ENCODE measurements around the gene FCRLB. TPM values are rescaled to one million over a fixed set of nuclear protein-coding genes. Genes with fewer than 3 reads are reported as not detected.

FCRLB gene
- total and polyA plus RNA-seq, 9 of the 15 experiments (the other 6 are each of a cell fraction or from before 2014, with no cell fraction given), result 0.20 to 4.6 (median 1.3) TPM

GRCh38 chr1:161726473-161727255, 5.3 kb downstream of the FCRLB start (continued):
- TF ChIP-seq FOXO4 (CRISPR knock-in tag; IDR thresholded peaks at IDR 0.05) (peak; percentile 27; the same call in 1 of the 2 replicates), CTCF (IDR thresholded peaks at IDR 0.05 in 2 of 3, conservative IDR thresholded peaks at IDR 0.05 in 1 of 3; ENCODE audit: insufficient read depth in 2 of 3, low read depth in 1 of 3, low read length in 3 of 3) (peak in 2 of 3 experiments; percentile 6 to 7; a peak in 1 of 6 replicates), SNIP1 (IDR thresholded peaks at IDR 0.05; ENCODE audit: low read depth) (no peak), ZNF197 (CRISPR knock-in tag; IDR thresholded peaks at IDR 0.05; ENCODE audit: low read depth) (no peak), EGR1 (conservative IDR thresholded peaks at IDR 0.05) (0 out of 2 replicates have a peak, but pooled peaks have one; percentile 49), NELFE (IDR thresholded peaks at IDR 0.05; ENCODE audit: insufficient read depth, insufficient read length) (no peak), TARDBP (IDR thresholded peaks at IDR 0.05) (no peak), IRF2 (CRISPR knock-in tag; IDR thresholded peaks at IDR 0.05) (no peak), ZBTB34 (CRISPR knock-in tag; IDR thresholded peaks at IDR 0.05) (no peak), KDM2B (CRISPR knock-in tag; IDR thresholded peaks at IDR 0.05) (peak; percentile 42; the same call in 1 of the 2 replicates), ERF (CRISPR knock-in tag; IDR thresholded peaks at IDR 0.05) (peak; percentile 92), ZFP91 (CRISPR knock-in tag; IDR thresholded peaks at IDR 0.05) (peak; percentile 72), ZNF644 (tag; IDR thresholded peaks at IDR 0.05; ENCODE audit: low read depth) (no peak), BRD4 (IDR thresholded peaks at IDR 0.05) (no peak), FOXK1 (CRISPR knock-in tag; IDR thresholded peaks at IDR 0.05; ENCODE audit: borderline replicate concordance) (no peak), NR2F6 (CRISPR knock-in tag; IDR thresholded peaks at IDR 0.05) (no peak), MTF1 (CRISPR knock-in tag; IDR thresholded peaks at IDR 0.05; ENCODE audit: borderline replicate concordance) (no peak), MBD2 (IDR thresholded peaks at IDR 0.05; ENCODE audit: borderline replicate concordance, low read depth) (peak; percentile 63), NFYB (IDR thresholded peaks at IDR 0.05; ENCODE audit: extremely low read depth, insufficient read length) (no peak)

All from K562 (cell line).